HG03097 (cell line): Measurements from ENCODE around the gene INVS.
"Not testable (repeated sequence)": the region's sequence is repeated elsewhere in the genome, so short reads cannot be mapped to it uniquely, and the experiment has no call there.

ENCODE experiments used
- ATAC-seq: cut with Tn5 transposase; IDR thresholded peaks from one replicate; pipeline ENCODE4 v1.9.1; 2021; ENCODE audit not compliant: unreplicated experiment, low FRiP score

INVS gene

GRCh38 chr9:100117316-100117715 lies 18.3 kb downstream of the INVS start:
- ATAC-seq, result no peak

DNA sequence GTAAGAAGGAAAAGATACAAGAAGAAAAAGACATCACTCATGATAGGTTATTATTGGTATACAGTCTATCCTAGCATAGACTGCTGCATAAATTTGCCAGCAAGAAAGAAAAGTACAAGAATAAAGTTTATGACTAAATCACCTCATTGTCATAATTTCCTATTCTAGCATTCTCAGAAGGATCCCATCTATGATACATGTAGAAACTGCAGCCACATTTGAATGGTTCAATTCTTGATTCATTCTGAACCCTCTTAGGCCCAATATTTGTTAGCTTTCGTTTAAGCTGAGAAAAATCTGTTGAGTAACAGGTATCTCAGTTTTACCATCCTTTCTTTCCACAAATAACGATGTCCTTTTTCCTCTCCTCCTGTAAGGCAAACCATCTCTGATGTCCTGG lies 21.2 kb downstream of the INVS start:
- no peak for ATAC-seq

DNA sequence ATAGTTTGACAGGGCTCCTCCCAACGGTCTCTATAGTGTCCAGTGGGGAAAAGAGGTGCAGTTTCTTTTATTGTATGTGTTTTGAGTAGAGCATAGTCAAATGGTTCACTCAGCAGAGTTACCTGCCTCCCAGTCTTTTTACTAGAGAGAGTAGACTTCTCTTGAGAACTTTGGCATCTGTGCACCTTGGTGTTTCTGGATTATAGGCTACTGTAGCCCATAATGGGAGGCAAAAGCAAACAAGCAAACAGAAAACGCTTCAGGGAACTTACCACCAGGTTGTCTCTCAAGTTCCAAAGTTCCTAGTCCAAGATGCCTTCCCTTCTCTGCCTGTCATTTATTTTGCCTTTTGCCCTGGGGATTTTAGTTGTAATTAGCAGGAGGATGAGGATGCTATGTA lies 26.2 kb downstream of the INVS start:
- no peak for ATAC-seq

GRCh38 chr9:100125910-100126309 lies 26.9 kb downstream of the INVS start:
- ATAC-seq, result no peak

DNA sequence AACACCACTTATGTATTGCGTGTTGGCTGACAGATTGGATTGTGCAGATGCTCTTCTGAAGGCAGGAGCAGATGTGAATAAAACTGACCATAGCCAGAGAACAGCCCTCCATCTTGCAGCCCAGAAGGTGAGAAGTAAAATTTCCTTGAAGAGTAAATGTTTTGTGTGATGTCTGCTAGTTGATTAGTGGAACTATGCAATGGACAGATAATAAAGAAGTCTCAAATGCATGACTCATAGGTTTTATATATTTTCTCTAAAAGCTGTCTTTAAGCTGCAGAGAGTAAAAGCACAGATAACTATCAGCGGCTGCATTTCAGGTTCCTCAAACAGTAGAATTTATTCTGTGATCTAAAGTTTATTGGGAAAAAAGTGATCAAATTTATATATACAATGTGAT lies 27.4 kb downstream of the INVS start:
- no peak for ATAC-seq

DNA sequence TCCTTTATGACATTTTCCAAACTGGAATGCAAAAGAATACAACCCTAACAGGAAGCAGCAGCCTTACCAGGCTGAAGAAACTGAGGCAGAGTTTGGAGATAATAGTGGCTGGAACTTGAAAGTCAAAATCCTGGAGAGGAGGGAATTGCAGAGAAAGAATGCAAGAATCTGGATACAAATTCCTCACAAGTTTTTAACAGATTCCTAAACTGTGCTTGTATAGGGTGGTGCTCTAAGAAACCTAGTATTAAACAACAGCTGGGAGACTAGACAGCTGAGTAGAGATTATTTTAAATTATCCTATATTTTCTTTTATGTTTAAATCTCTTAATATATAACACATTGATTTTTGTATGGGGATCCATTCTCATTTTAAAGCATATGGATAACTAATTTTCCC lies 30.7 kb downstream of the INVS start:
- no peak for ATAC-seq

DNA sequence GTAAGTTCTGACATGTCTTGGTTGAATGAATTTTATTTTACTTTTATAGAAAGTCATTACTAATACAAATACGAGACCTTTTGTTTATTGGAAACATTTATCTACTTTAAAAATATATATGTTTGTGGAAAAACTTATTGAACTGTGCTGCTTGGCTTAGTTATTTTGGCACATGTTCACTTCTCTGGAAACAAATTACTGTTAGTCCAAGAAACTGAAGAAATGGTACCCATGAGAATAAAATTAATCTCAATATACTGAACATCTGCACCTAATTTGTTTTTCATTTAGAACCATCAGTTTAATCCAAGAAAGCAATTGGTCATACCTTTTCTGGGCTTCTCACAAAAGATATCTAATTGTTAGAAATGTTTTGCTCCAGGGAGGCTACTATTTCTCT lies 32.2 kb downstream of the INVS start:
- no peak for ATAC-seq

- no peak for ATAC-seq
Measured at GRCh38 chr9:100131875-100132430, 32.9 kb downstream of the INVS start.

- no peak for ATAC-seq
Measured at GRCh38 chr9:100134731-100135130, 35.7 kb downstream of the INVS start.

DNA sequence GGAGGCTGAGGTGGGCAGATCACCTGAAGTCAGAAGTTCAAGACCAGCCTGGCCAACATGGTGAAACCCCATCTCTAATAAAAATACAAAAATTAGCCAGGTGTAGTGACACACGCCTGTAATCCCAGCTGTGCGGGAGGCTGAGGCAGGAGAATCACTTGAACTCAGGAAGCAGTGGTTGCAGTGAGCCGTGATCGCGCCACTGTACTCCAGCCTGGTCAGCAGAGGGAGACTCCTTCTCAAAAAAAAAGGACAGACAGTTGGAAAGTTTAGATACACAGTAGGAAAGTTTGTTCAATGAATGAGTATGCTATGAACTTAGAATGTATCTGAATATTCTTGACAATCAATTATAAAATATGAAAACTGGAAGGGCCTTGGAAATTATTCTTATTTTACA lies 37.8 kb downstream of the INVS start:
- not testable (repeated sequence) for ATAC-seq

- not testable (repeated sequence) for ATAC-seq
Measured at GRCh38 chr9:100140303-100140702, 41.3 kb downstream of the INVS start.

- not testable (repeated sequence) for ATAC-seq
Measured at GRCh38 chr9:100141862-100142261, 42.8 kb downstream of the INVS start.

GRCh38 chr9:100145167-100145934 lies 46.3 kb downstream of the INVS start:
- ATAC-seq, result not testable (repeated sequence)

DNA sequence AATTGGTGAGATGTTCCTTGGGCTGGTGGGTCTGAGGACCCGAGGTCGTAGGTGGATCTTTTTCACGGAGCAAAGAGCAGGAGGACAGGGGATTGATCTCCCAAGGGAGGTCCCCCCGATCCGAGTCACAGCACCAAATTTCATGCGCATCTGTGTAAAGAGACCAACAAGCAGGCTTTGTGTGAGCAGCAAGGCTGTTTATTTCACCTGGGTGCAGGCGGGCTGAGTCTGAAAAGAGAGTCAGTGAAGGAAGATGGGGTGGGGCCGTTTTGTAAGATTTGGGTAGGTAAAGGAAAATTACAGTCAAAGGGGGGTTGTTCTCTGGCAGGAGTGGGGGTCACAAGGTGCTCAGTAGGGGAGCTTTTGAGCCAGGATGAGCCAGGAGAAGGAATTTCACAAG lies 46.9 kb downstream of the INVS start:
- ATAC-seq, result not testable (repeated sequence)

DNA sequence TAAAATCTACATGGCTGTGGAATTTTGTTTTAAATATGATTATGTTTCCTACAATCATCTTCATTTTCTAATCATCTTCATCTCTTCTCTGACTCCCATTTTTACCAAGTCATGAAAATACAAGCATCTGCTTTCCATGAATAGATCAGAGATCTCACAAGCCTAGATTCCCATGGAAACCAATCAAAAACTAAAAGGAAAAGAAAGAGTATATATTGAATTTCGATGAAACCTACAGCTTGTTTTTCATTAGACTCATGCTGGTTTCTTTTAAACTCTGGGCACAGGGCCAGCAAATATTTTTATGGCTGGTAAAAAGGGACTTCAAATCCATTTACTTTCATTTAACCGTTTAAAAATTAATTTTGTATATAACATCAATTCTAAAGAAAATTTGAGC lies 51.2 kb downstream of the INVS start:
- ATAC-seq, result no peak

GRCh38 chr9:100160021-100160420 lies 61.0 kb downstream of the INVS start:
- no peak for ATAC-seq

GRCh38 chr9:100167176-100167575 lies 68.1 kb downstream of the INVS start:
- ATAC-seq, result no peak

DNA sequence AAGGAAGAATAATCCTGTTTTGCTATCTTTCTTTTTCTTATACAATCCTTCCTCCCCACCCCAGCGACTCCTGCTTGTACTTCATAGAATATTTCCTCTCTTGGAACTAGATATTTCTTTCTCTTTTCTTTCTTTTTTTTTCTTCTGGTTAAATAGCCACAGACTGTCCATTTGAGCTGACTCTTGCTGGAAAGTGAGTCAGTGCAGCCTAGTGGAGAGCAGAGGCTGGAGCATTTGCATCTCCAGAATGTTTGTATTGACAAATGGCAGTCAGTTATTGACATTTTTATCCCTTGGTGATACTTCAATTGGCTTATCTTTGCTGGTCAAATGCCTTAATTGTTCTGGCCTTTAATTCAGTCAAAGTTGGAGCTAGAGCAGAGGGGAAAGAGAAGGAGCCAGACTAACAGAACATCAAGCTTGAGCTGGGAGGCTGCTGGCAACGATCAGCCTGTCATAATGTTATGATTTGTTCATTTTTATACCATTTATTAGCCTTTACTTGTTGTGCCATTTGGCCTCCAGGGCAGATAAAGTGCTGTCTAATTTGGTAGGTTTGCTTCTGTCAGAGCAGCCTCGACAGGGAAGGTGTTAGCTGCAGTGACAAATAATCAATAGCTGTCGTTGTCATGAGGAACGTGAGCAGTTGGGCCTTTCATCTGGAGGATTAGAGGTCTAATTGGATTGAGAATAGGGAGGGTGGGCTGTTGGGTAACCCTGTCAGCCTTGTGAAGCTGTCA lies 69.0 kb downstream of the INVS start:
- no peak for ATAC-seq

DNA sequence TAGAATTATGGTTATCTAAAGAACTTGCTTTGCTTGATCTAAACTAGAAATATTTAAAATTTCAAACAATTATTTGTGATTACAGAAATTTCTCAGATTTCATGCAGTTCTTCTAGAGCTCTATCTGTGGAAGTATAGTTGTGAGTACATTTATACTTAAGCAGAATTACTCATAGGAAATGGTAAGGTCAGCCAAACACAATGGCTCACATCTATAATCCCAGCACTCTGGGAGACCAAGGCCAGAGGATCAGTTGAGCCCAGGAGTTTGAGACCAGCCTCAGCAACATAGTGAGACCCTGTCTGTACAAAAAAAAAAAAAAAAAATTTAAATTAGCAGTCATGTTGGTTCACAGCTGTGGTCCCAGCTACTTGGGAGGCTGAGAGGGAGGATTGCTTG lies 71.0 kb downstream of the INVS start:
- no peak for ATAC-seq

DNA sequence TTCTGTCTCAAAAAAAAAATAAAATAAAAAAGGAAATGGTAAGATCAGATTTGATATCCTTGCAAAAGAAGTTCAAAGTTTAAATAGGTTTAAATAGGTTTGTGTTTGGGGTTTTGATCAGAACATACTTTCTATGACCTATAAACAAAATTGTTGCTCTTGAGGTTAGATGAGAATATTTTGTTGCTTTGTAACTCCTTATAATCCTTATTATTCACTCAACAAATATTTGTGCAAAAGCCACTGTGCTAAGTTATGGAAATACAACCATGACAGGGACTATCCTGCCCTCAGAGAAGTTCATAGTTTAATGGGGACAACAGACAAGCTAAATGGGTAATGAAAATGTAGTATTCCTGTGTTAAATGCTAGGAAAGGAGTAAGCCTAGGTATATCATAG lies 71.5 kb downstream of the INVS start:
- no peak for ATAC-seq

DNA sequence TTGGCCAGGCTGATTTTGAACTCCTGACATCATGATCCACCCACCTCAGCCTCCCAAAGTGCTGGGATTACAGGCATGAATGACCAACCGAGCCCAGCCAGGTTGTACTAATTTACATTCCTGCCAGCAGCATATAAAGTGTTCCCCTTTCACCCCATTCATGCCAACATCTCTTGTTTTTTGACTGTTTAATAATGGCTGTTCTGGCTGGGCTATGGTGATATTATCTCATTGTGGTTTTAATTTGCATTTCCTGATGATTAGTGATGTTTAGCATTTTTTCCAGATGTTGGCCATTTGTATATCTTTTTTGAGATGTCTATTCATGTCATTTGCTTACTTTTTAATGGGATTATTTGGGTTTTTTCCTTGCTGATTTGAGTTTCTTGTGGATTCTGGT lies 87.3 kb downstream of the INVS start:
- no peak for ATAC-seq

DNA sequence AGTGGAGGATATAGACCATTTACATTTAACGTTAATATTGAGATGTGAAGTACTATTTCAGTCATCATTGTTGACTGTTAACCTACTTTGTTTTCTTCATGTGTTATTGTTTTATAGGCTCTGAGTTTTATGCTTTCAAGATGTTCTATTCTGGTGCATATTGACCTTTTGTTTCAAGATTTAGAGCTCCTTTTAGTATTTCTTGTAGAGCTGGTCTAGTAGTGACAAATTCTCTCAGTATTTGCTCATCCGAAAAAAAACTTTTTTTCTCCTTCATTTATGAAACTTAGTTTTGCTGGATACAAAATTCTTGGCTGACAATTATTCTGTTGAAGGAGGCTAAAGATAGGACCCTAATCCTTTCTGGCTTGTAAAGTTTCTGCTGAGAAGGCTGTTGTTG lies 91.3 kb downstream of the INVS start:
- ATAC-seq, result no peak
